Heart left ventricle (tissue), 13 donors: ENCODE measurements around the gene ROBO3.

Experiments
- CTCF ChIP-seq, 12 donors: fragments of 200-600 bp; sonication (generic) in 4 of 12; IDR thresholded peaks; one replicate each; pipeline versions ENCODE4 v1.5.0 to v1.8.0; 2018 to 2022; ENCODE audit warnings: antibody characterized with exemption in 12 of 12, mild to moderate bottlenecking in 5 of 12
- POLR2A ChIP-seq, 2 donors: fragments of 450-650 bp; IDR thresholded peaks; one replicate each; pipeline ENCODE4 v1.6.1; 2017; ENCODE audit warnings: antibody characterized with exemption in 2 of 2, mild to moderate bottlenecking in 2 of 2, moderate library complexity in 2 of 2
- donor health status: ischemic (EF 13 %, LVEDD 7.1; RV severe dilation, severe dysfunction).
- donor health status: DM: no; HTN: yes; CAD: no.
- donor health status: DM: no; HTN: no; CAD: no.
- donor health status: ischemic (EF 25% LVEDD 6.9; RV normal size, moderate dysfunction).
- donor health status: ischemic (EF 25% LVEDD 5.7; RV mildly dilated, moderate dysfunction).
- donor health status: ischemic (EF 35%, LVEDD 5.7; RV mildly dilated, moderate dysfunction).
- donor health status: nonischemic (EF 11% LVEDD 7.7; RV severe dilation, severe dysfunction).
- donor health status: DM: yes; HTN: yes; CAD: no.
- donor health status: PGD.
- donor health status: ischemic (EF 29% LVEDD 5.4; RV normal size, mild dysfunction).
- donor health status: nonischemic (EF 23%, LVEDD 6.1; RV moderate dilation, normal function).

GRCh38 chr11:124844664-124845079 is 20.6 kb upstream of the ROBO3 start:
- no peak for TF ChIP-seq CTCF (IDR thresholded peaks at IDR 0.05)
- no peak for TF ChIP-seq POLR2A (IDR thresholded peaks at IDR 0.05)
